Midbrain (tissue), 1 donor: Measurements from ENCODE around the gene TMEM61.
"Not testable (repeated sequence)": the region's sequence is repeated elsewhere in the genome, so short reads cannot be mapped to it uniquely, and the experiment has no call there.

Source experiments
- DNase-seq: peaks from one replicate; lab custom pipeline; 2025; lab: John Stamatoyannopoulos, UW

TMEM61 gene

GRCh38 chr1:54962612-54963395 is 17.6 kb upstream of the TMEM61 start:
- no peak for DNase-seq

GRCh38 chr1:54963829-54964228 is 16.6 kb upstream of the TMEM61 start:
- DNase-seq = not testable (repeated sequence)

- no peak for DNase-seq
Observed at GRCh38 chr1:54965624-54966340, 14.6 kb upstream of the TMEM61 start.

GRCh38 chr1:54967372-54967771 is 13.1 kb upstream of the TMEM61 start:
- no peak for DNase-seq

- DNase-seq = no peak
Observed at GRCh38 chr1:54968551-54968950, 11.9 kb upstream of the TMEM61 start.

- no peak for DNase-seq
Observed at GRCh38 chr1:54969879-54970278, 10.5 kb upstream of the TMEM61 start.

GRCh38 chr1:54970901-54971300 is 9.5 kb upstream of the TMEM61 start:
- no peak for DNase-seq

- no peak for DNase-seq
Observed at GRCh38 chr1:54971317-54971791, 9.1 kb upstream of the TMEM61 start.

- DNase-seq = no peak
Observed at GRCh38 chr1:54972436-54972835, 8.0 kb upstream of the TMEM61 start.

GRCh38 chr1:54973205-54973921 is 7.1 kb upstream of the TMEM61 start:
- DNase-seq = peak; percentile 69

GRCh38 chr1:54975356-54976108 is 4.9 kb upstream of the TMEM61 start:
- no peak for DNase-seq

- DNase-seq = no peak
Observed at GRCh38 chr1:54976747-54977146, 3.7 kb upstream of the TMEM61 start.

- no peak for DNase-seq
Observed at GRCh38 chr1:54977533-54978297, 2.7 kb upstream of the TMEM61 start.

GRCh38 chr1:54978528-54979326 is 1.7 kb upstream of the TMEM61 start:
- DNase-seq = no peak

- DNase-seq = no peak
Observed at GRCh38 chr1:54979327-54979891, 1.0 kb upstream of the TMEM61 start.

- no peak for DNase-seq
Observed at GRCh38 chr1:54980046-54980527, 341 bp upstream of the TMEM61 start.

- no peak for DNase-seq
Observed at GRCh38 chr1:54981466-54981865, 1.0 kb downstream of the TMEM61 start.

GRCh38 chr1:54982739-54983138 is 2.3 kb downstream of the TMEM61 start:
- no peak for DNase-seq

GRCh38 chr1:54984131-54984842 is 3.9 kb downstream of the TMEM61 start:
- no peak for DNase-seq
